Mammary epithelial cell (primary cell): ENCODE measurements around the gene PHF2.

Experiments used
- CTCF ChIP-seq, 2 donors: IDR thresholded peaks in 1 of 2; conservative IDR thresholded peaks in 1 of 2; 2 replicates each; pipeline ENCODE4 v1.5.1; 2011 to 2012; ENCODE audit warnings: inconsistent platforms in 2 of 2, low read length in 2 of 2, mild to moderate bottlenecking in 2 of 2, control low read depth in 1 of 2, low read depth in 1 of 2; ENCODE audit not compliant: insufficient read depth in 1 of 2; ENCODE audit errors: extremely low read depth in 1 of 2
- EZH2 ChIP-seq: IDR thresholded peaks from 2 replicates; pipeline ENCODE4 v1.6.1; 2012; ENCODE audit warnings: low read length, inconsistent platforms, borderline replicate concordance

- TF ChIP-seq CTCF (conservative IDR thresholded peaks at IDR 0.05 in 1 of 2, IDR thresholded peaks at IDR 0.05 in 1 of 2; ENCODE audit: extremely low read depth in 1 of 2, insufficient read depth in 1 of 2, low read depth in 1 of 2, low read length in 2 of 2) (no peak), EZH2 (no peak)
These were observed 132.1 kb downstream of the PHF2 start for GRCh38 chr9:93708289-93708986.
